Thyroid gland (tissue), 4 donors: ENCODE results near the gene FOXO6.

Experiments used
- CTCF ChIP-seq, 6 experiments: fragments of 200-600 bp in 3 of 6; fragments of 450-650 bp in 3 of 6; sonication (generic) in 3 of 6; IDR thresholded peaks; one replicate each; pipeline ENCODE4 v1.5.1; 2016 to 2019; ENCODE audit warnings: antibody characterized with exemption in 6 of 6, mild to moderate bottlenecking in 2 of 6, inconsistent platforms in 1 of 6, moderate library complexity in 1 of 6
- POLR2A ChIP-seq, 2 donors: fragments of 450-650 bp; IDR thresholded peaks; one replicate each; pipeline ENCODE4 v1.6.1; 2017; ENCODE audit warnings: antibody characterized with exemption in 2 of 2, mild to moderate bottlenecking in 2 of 2, moderate library complexity in 1 of 2

DNA sequence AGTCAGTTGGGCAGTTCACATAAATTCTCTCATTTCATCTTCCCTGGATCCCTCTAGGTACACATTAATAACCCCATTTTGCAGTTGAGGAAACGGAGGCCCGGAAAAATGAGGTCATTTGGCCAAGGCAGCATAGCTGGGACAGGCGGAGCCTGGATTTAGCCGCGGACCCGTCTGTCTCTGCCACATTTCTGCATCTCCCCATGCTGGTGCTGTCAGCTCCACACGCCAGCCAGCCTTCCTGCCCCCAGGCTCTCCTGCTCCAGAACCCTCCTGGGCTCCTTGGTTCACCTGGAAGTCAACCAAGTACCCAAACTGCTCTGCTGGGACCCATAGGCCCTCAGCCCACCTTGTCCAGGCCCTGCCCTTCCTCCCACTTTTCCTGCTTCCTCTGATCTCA, 7.6 kb downstream of the FOXO6 start:
- TF ChIP-seq POLR2A (IDR thresholded peaks at IDR 0.05) (no peak), CTCF (IDR thresholded peaks at IDR 0.05) (no peak)
